ENCODE measurements around the gene DPH6. TPM values are rescaled to one million over a fixed set of nuclear protein-coding genes. Genes with fewer than 3 reads are reported as not detected.

DPH6 gene
- total RNA-seq, 1 donor from 2014 or later: 14.1 TPM

GRCh38 chr15:35499723-35500122 is 46.2 kb downstream of the DPH6 start:
- ATAC-seq (no peak), DNase-seq (ENCODE audit: missing footprints) (no peak)
- intact Hi-C loops (cut with DNase I): no loop called here

DNA sequence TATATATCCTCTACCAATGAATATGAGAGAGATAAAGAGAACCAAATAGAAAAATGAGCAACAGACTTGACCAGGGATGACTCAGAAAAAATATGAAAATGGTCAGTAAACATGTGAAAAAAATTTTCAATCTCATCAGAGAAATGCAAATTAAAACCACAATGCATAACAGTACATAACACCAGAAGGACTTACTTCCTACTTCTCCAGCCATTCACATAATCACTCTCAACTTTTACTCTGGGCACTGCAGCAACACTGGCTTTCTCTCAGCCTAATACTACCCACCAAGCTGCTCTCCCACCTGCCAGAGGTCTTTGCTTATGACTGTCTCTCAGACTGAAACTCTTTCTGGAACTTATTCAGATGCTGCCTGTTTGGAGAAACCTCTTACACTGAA is 49.4 kb downstream of the DPH6 start:
- intact Hi-C loops (cut with DNase I): no loop called here
- ATAC-seq: no peak
- no peak for DNase-seq (ENCODE audit: missing footprints)

- DNase-seq (ENCODE audit: missing footprints) (no peak), ATAC-seq (no peak)
- intact Hi-C loops (cut with DNase I): no loop called here
Measured at GRCh38 chr15:35495080-35495479, 50.9 kb downstream of the DPH6 start.

- intact Hi-C loops (cut with DNase I): no loop called here
- ATAC-seq (no peak), DNase-seq (ENCODE audit: missing footprints) (no peak)
Measured at GRCh38 chr15:35491999-35492398, 54.0 kb downstream of the DPH6 start.

- DNase-seq (ENCODE audit: missing footprints) (no peak), ATAC-seq (no peak)
Measured at GRCh38 chr15:35491173-35491572, 54.8 kb downstream of the DPH6 start.

DNA sequence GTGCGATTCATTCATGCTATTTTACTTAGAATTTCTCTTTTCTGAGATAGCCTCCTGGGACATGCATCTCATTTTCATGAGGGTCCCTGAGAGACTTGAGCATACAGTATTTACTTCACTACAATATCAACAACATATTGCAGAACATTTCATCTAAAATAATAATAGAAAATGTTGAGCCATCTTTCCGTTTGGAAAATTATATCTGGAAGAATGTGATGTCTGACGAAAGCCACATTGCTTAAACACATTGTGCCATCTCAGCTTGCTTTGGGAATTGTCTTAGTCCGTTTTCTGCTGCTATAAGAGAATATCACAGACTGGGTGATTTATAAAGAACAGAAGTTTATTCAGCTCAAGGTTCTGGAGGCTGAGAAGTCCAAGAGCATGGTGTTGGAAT is 55.5 kb downstream of the DPH6 start:
- intact Hi-C loops (cut with DNase I): no loop called here
- DNase-seq (ENCODE audit: missing footprints): no peak
- ATAC-seq: no peak

More at GRCh38 chr15:35491173-35491572, 54.8 kb downstream of the DPH6 start:
- intact Hi-C loops (cut with DNase I): no loop called here

DNA sequence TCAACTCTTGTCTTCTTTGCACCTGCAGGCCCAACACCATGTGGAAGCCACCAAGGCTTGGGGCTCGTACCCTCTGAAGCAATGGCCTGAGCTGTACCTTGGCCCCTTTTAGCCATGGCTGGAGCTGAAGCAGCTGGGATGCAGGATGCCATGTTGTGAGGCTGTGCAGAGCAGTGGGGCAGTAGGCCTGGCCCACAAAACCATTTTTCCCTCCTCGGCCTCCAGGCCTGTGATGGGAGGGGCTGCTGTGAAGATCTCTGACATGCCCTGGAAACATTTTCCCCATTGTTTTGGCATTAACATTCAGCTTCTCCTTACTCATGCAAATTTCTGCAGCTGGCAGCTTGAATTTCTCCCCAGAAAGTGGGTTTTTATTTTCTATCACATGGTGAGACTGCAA is 58.5 kb downstream of the DPH6 start:
- ATAC-seq (no peak), DNase-seq (ENCODE audit: missing footprints) (no peak)
- intact Hi-C loops (cut with DNase I): no loop called here

- ATAC-seq (no peak), DNase-seq (ENCODE audit: missing footprints) (no peak)
- intact Hi-C loops (cut with DNase I): no loop called here
Measured at GRCh38 chr15:35486296-35486695, 59.7 kb downstream of the DPH6 start.

- intact Hi-C loops (cut with DNase I): no loop called here
- ATAC-seq (no peak), DNase-seq (ENCODE audit: missing footprints) (no peak)
Measured at GRCh38 chr15:35485411-35485810, 60.6 kb downstream of the DPH6 start.

- intact Hi-C loops (cut with DNase I): no loop called here
- ATAC-seq (no peak), DNase-seq (ENCODE audit: missing footprints) (no peak)
Measured at GRCh38 chr15:35484231-35484945, 61.6 kb downstream of the DPH6 start.

- intact Hi-C loops (cut with DNase I): no loop called here
- ATAC-seq: no peak
Measured at GRCh38 chr15:35481992-35482391, 64.0 kb downstream of the DPH6 start.

DNA sequence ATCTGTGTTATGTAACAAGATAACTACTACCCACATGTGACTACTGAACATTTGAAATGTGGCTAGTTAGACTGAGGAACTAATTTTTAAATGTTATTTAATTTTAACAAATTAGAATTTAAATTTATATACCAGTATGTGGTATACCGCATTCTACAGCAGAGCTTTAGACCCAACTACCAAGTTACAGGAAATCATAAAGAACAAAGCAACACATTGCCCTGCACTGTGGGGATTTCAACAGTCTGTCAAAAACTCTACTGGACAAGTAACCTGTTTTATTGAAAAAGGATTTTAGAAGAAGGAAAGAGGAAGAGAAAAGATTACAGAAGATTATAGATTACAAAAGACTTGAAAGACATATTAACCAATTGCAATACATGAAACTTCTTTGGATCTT is 64.9 kb downstream of the DPH6 start:
- no peak for DNase-seq (ENCODE audit: missing footprints)
- no peak for ATAC-seq
- intact Hi-C loops (cut with DNase I): no loop called here

More at GRCh38 chr15:35481992-35482391, 64.0 kb downstream of the DPH6 start:
- DNase-seq (ENCODE audit: missing footprints): no peak

DNA sequence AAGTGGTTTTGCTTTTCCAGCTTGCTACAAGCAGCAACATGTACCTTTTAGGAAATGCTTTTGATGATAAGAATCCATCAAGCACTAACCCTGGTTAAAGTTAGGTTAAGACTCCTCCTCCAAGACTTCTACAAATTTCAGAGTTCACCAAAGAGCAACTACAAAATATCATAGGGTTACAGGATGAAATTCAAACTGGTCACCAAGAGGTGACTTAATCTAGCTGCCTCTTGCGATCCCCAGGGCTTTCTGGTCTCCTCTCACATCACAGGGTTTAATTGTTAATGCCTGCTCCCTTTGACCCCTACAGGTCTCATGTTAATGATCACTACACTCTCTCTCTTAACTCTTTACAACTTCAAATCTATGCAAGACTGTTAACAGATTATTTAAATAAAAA is 66.5 kb downstream of the DPH6 start:
- ATAC-seq: no peak
- intact Hi-C loops (cut with DNase I): no loop called here
- DNase-seq (ENCODE audit: missing footprints): no peak

DNA sequence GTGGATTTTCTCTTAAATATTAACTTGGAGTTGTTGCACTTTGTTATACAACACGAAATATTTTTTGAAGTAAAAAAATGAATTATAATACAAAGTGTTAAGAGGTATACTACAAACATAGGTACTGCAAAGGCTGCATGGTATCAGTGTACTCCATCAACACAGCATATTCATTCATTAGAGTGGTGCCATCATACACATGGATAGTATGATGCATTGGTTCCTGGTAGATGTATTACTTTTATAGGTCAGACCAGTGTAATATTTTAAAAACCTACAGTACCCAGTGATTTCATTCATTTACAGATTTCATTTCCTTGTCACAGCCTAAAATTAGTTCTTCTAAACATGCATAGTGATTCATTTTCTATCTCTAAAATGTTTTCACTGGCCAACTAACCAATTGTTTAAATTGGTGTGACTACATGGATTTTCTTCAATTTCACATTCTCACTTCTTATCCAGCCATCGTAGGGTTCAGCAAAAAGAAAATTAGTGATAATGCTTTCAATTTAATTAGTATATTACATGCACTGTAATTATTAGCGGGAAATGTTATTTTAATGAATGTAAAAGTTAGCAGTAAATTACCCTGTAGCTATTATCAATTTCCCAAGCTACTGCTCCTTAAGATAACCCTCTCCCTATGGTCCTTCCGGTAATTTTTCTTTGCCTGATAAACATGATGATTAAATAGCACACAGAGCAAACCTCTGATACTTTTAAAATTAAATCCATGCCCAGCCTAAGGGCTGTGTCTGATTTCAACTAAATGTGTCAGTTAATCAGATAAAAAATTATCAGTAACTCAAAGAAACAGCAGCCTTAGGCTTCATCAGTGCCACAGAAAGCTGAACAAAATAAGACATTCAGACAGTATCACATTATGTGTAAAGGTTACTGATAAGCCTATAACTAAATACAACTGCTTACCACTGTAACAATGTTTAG is 68.4 kb downstream of the DPH6 start:
- ATAC-seq (no peak), DNase-seq (ENCODE audit: missing footprints) (no peak)
- intact Hi-C loops (cut with DNase I): no loop called here

GRCh38 chr15:35471024-35471423 is 74.9 kb downstream of the DPH6 start:
- ATAC-seq (no peak), DNase-seq (ENCODE audit: missing footprints) (no peak)
- intact Hi-C loops (cut with DNase I): no loop called here

DNA sequence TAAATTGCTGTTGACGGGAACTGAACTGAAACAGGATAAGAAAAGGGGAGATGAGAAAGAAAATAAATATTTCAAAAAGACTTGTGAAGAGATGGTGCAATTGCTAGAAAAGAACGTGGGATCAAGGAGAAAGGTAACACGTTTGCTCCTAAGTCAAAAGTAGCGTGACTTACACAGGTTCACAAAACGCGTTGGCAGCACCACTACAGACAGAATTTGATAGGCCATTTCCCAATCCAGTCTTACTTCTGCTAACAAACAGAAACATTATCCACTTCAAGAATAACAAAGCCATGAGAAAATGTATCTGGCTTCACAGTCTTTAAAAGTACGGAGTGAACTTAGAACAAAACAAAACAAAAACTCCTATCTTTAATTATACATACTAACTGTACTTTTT is 75.5 kb downstream of the DPH6 start:
- intact Hi-C loops (cut with DNase I): no loop called here
- no peak for DNase-seq (ENCODE audit: missing footprints)
- no peak for ATAC-seq

DNA sequence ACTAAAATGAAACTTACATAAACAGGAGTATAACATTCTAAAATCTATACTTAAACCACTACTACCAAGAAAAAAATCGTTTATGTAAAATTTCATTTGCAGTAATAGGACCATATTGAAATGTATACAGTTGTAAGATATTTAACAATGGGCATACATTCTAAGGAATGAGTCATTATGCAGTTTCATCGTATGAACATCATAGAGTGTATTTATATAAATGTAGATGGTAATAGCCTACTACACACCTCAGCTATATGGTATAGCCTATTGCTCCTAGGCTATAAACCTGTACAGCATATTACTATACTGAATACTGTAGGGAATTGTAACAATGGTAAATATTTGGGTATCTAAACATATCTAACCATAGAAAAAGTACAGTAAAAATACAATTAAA is 79.5 kb downstream of the DPH6 start:
- no peak for ATAC-seq
- intact Hi-C loops (cut with DNase I): no loop called here
- no peak for DNase-seq (ENCODE audit: missing footprints)

DNA sequence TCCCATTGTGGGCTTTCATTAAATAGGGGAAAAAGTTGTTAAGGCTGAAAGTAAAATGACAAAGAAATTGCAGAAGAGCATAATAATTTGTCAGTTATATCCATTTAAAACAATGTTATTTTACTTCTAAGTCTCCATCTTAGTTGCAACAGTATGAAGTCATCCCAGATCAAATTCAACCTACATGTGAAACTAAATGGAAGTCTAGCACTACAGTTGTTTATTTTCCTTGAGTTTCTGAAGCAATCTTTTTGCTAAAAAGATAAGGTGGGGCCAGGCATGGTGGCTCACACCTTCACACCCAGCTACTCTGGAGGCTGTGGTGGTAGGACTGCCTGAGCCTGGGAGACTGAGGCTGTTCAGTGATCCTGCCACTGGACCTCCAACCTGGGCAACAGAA is 80.2 kb downstream of the DPH6 start:
- DNase-seq (ENCODE audit: missing footprints): no peak
- intact Hi-C loops (cut with DNase I): no loop called here
- no peak for ATAC-seq

DNA sequence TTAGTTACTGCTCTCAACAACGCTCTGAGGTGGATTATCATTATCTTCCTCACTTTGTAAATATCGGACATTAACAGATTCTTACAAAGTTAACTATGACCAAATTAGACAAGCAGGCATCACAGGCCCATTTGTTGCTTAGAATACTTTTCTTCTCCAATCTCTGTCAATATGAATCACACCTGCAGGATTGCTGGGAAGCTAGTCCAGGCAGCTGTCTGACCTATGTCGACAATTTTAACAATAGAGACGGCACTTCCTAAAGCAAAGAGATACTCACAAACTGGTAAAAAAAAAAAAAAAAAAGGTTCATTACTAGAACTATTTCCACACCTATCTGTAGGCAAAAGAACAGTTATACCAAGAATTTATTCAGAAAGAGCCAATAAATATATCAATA is 85.3 kb downstream of the DPH6 start:
- ATAC-seq: no peak
- no peak for DNase-seq (ENCODE audit: missing footprints)
- intact Hi-C loops (cut with DNase I): no loop called here

DNA sequence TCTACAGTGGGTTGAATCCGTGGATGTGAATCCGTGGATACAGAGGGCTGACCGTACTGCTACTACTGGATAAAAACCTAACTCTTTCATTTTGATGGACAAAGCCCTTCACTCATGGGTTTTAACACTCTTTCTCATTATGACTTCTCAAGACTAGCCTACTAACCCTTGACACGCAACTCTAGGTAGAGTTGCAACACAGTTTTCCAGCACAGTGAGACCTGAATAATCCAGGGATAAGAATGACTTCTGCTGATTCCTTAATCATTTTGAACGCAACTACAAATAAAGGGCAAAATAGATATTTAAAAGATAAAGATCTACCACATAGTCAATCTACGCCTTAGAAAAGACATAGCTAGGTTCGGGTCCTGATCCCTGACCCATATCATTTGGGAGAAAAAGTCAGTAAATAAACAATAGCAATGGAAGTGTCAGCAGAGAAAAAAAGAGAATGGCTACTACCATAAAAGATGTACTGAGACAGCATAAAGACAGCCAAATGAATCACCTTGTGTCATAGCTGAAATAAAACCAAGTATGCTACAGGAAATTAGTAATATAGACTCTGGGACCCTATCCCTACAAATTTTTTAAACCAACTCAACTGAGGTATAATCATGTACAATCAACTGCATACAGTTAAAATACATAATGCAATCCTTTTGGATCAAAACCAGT is 87.6 kb downstream of the DPH6 start:
- intact Hi-C loops (cut with DNase I): no loop called here
- ATAC-seq (no peak), DNase-seq (ENCODE audit: missing footprints) (no peak)

Measured in Right ventricle myocardium inferior (tissue), 1 donor.